OCI-M2 (cell line): ENCODE measurements around the gene C17orf113.

ENCODE experiments used
- DNase-seq: peaks from one replicate; lab custom pipeline; 2025; ENCODE audit not compliant: unreplicated experiment; lab: John Stamatoyannopoulos, UW

The C17orf113 gene

DNA sequence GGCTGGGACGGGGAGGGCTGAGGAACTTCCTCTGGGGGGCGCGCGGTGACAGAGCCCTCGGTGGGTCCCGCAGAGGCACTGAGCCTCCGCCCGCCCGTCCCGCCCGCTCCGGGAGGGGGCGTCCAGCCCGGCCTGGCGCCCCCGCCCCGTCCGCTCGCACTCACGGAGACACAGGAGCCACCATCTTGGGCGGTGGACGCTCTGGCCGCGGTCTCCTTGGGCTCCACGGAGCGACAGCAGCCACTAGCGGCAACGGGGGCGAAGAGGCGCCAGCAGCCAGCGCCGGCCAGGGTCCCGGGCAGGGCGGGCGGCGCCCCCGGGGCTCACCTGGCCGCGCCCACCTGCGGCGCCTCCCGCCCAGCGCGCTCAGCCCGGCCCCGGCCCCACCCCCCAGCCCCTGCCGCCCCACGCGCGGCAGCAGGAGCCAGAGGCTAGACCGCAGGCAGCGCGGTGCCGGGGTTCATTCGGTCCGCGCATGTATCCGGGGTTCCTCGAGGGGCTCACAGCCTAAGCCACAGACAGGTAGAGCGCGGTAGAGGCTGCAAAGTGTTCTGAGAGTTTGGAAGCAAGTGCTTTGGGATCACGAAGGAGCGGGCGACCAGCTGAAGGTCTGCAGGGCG, at the start of gene C17orf113:
TSS of gene C17orf113 (minus strand) at position 209 of the 620 bp plus-strand sequence. CDS start 7,225 bp downstream, outside the sequence.
- no peak for DNase-seq

GRCh38 chr17:42098730-42099399, 48.5 kb upstream of the C17orf113 start:
- no peak for DNase-seq

- DNase-seq: no peak
Observed at GRCh38 chr17:42097691-42098631, 47.6 kb upstream of the C17orf113 start, which contains the start of gene ZNF385C. Gene ZNF385C (minus strand): TSS chr17:42098473. CDS start chr17:42063056, 35,417 bp downstream.

- DNase-seq: no peak
Observed at GRCh38 chr17:42096360-42097111, 46.1 kb upstream of the C17orf113 start.

- DNase-seq: no peak
Observed at GRCh38 chr17:42094375-42095069, 44.1 kb upstream of the C17orf113 start.

GRCh38 chr17:42092939-42093338, 42.5 kb upstream of the C17orf113 start:
- no peak for DNase-seq

GRCh38 chr17:42090964-42091790, 40.8 kb upstream of the C17orf113 start:
- DNase-seq: no peak

DNA sequence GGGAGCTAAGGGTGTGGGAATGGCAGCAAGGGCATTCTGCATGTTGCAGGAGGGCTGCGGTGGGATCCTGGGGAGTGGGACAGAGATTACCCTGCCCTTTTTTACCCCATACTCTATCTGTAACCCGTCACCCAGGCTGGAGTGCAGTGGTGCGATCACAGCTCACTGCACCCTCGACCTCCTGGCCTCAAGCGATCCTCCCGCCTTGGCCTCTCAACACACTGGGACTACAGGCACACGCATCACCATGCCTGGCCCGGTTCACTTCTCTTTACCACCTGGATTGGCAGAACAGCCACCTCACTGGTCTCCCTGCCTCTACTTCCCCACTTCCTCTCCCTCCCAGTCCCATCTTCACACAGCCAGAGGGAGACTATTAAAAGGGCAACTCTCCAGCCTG, 38.3 kb upstream of the C17orf113 start:
- DNase-seq: no peak

DNA sequence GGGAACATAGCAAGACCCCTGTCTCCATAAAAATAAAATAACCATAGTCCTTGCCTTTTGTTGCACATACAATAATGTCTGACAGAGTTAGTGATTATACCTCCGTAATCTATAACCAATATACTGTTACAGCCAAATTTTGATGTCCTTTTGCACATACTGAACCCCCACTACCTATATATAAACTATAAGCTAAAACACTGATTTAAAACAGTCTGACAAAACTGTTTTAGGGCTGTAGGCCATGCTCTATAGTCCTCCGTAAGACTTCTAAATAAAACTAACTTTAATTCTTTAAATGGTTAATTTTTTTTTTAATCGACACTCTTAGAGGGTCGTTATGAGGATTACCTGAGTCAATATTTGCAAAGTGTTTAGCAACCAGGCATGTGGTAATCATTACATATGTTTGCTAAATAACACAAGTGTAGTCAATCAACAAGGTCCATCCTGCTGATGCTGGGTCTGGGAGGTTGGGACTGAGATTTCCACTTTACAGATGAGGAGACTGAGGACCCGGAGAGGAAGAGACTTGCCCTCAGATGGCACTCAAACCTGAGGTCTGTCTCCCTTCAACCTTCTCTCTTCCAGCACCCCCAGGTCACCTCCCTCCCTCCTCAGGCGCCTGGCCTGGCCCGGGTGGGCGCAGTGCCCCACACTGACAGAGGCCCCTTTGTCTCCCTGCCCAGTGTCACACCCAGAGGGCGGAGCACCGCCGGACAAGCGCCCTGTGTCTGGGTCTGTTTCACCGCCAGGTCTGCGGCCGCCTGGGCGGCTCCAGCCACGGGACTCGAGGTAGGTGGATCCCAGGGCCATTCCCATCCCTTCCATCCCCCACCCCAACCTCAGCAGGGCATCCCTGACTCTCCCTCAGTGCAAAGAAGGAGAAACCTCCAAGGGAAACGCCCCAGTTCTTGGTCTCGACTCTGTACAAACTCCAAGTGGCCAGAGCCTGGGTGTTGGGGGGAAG, 37.6 kb upstream of the C17orf113 start:
- no peak for DNase-seq

DNA sequence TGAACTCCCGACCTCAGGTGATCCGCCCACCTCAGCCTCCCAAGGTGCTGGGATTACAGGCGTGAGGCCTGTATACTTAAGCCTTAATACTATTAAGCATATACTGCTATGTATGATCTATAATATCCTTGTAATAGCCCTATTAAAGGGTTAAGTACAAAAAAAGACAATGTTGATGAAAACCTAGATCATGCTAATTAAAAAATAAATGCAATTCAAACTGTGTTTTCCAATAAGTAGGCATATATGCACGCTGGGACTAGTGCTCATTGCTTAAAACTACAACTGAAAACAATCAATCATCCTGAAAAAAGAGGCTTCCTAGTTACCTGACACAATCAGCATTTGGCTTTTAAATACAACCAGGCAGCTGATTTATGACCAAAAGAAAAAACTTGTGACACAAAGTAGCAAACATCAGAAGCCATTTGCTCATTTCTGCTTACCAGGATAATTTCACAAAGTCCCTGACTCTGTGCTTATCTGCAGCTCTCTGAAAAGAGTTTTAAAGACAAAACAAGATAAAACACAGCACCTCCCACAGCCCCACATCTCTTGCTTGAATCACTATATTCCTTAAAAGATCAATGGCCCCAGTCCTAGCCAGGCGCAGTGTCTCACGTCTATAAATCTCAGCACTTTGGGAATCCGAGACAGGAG, 36.8 kb upstream of the C17orf113 start:
- no peak for DNase-seq

- no peak for DNase-seq
Observed at GRCh38 chr17:42081516-42082129, 31.2 kb upstream of the C17orf113 start.

DNA sequence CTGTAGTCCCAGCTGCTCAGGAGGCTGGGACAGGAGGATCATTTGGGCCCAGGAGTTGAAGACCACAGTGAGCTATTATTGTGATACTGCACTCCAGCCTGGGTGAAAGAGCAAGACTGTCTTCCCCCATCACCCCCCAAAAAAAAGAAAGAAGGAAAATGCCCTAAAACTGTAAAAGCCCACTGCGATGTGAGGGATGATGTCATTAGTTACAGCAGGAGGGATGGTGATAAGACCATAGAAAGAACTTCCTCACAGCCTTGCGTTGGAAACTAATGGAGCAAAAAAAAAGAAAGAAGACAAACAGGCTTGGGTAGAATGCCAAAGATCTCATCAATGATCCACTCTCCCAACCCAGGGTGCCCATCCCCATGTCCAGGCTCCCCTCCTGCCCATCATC, 29.1 kb upstream of the C17orf113 start:
- DNase-seq: no peak

GRCh38 chr17:42078396-42079043, 28.1 kb upstream of the C17orf113 start:
- no peak for DNase-seq

- no peak for DNase-seq
Observed at GRCh38 chr17:42077755-42078154, 27.4 kb upstream of the C17orf113 start.

GRCh38 chr17:42076797-42077559, 26.6 kb upstream of the C17orf113 start:
- DNase-seq: no peak

DNA sequence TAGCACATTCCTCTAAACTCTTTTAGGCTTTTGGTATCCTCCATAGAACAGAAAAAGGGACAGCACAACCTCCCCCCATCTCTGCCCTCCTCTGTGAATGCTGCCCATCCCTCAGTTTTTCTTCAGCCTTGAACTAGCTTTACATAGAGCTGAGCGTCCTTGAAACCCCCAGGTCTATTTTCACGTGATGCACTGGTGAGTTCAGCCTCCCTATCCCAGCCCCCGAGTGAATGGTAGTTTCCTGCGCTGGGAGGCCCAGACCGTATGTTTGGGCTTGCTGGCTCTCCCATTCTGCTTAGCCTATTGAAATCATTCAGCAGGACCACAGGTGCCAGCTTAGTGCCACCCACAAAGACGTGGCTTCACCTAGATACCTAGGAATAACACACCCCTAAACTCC, 25.4 kb upstream of the C17orf113 start:
- DNase-seq: no peak
